Kidney (tissue), 14 donors: ENCODE measurements around the gene PALM3. TPM values are rescaled to one million over a fixed set of nuclear protein-coding genes. Genes with fewer than 3 reads are reported as not detected.
"Not testable (repeated sequence)": the region's sequence is repeated elsewhere in the genome, so short reads cannot be mapped to it uniquely, and the experiment has no call there.

Experiments
- DNase-seq, 5 donors: peaks; one replicate each; pipeline ENCODE4 v3.0.0-alpha.2; 2013 to 2020
- FAIRE-seq: peaks from 2 replicates; lab custom pipeline; 2012; peaks lifted over from hg19 to GRCh38; lab: Jason Lieb, UNC
- H3K27ac ChIP-seq, 2 donors: one replicate each; pipeline ENCODE4 v1.7.0; 2013; ENCODE audit warnings: low read depth in 2 of 2, low read length in 2 of 2, inconsistent platforms in 1 of 2
- H3K27me3 ChIP-seq: one replicate; pipeline ENCODE4 v1.7.1; 2013; ENCODE audit warnings: low read length, inconsistent platforms; ENCODE audit not compliant: control insufficient read depth, insufficient read depth
- H3K36me3 ChIP-seq, 3 donors: one replicate each; pipeline versions ENCODE4 v1.7.0 to v1.7.1; 2013; ENCODE audit warnings: low read length in 3 of 3, control low read depth in 1 of 3, inconsistent platforms in 1 of 3; ENCODE audit not compliant: insufficient read depth in 3 of 3, control insufficient read depth in 2 of 3
- H3K4me1 ChIP-seq, 3 donors: one replicate each; pipeline versions ENCODE4 v1.7.0 to v1.7.1; 2013; ENCODE audit warnings: low read length in 3 of 3, inconsistent platforms in 1 of 3, low read depth in 1 of 3; ENCODE audit not compliant: control insufficient read depth in 2 of 3, insufficient read depth in 2 of 3
- H3K4me3 ChIP-seq, 3 donors: one replicate each; pipeline versions ENCODE4 v1.7.0 to v1.8.1; 2013; ENCODE audit warnings: low read length in 3 of 3, control low read depth in 1 of 3, inconsistent platforms in 1 of 3
- H3K9ac ChIP-seq, 3 donors: one replicate each; pipeline versions ENCODE4 v1.7.0 to v1.7.1; 2013; ENCODE audit warnings: low read length in 3 of 3, control low read depth in 1 of 3, inconsistent platforms in 1 of 3
- H3K9me3 ChIP-seq, 3 donors: one replicate each; pipeline versions ENCODE4 v1.7.0 to v1.7.1; 2013; ENCODE audit warnings: low read length in 3 of 3, control low read depth in 1 of 3, inconsistent platforms in 1 of 3; ENCODE audit not compliant: control insufficient read depth in 2 of 3, insufficient read depth in 1 of 3
- CTCF ChIP-seq: IDR thresholded peaks from 3 replicates; pipeline ENCODE4 v1.5.1; 2012; ENCODE audit warnings: mild to moderate bottlenecking, moderate library complexity, borderline replicate concordance; ENCODE audit not compliant: insufficient read depth; ENCODE audit errors: extremely low read depth
- intact Hi-C: fragments of 100-400 bp; cut with DNase I; formaldehyde crosslinking; loops from one replicate; pipeline ENCODE4 v1.11.1; 2022
- polyA plus RNA-seq: library from polyadenylated mRNA; stranded (reverse); fragments of 350-450 nt; fragmentation: Illumina TruSeq; extraction: RNeasy Lipid Tissue Mini Kit (QIAGEN cat#74804); gene quantifications from one replicate; pipeline ENCODE4 v1.2.3, GENCODE V29; 2014; ENCODE audit warnings: low read depth, low replicate concordance; ENCODE audit not compliant: insufficient read depth
- total RNA-seq: library from RNA; stranded (reverse); fragmentation: NEBNext Ultra II Directional; extraction: Animal tissue kit (Norgen Biotek cat#: 25700); gene quantifications from one replicate; pipeline ENCODE4 v1.2.1, GENCODE V29; 2021
- donor health status: control.
- donor health status: control.
- donor health status: control.
- donor health status: control.
- donor health status: control.
- donor health status: DM: yes; HTN: yes; CAD: no.
- donor health status: Normal renal cell carcinoma (clear cell type).

PALM3 gene
- total and polyA plus RNA-seq, 2 donors from 2014 or later: 19.4 to 45.8 TPM

GRCh38 chr19:14052470-14052869 lies 9.4 kb downstream of the PALM3 start:
- intact Hi-C loops: loop anchor here (10.0 kb wide), 1 partner anchor 168 kb away; no protein-coding TSS in a partner anchor
- Histone ChIP-seq H3K9me3 (peaks cover 0 to 5% (median 0%) of the 10 kb centered on the region in 3 donors), H3K4me1 (no peaks in the 10 kb centered on the region), H3K36me3 (no peaks in the 10 kb centered on the region), H3K27ac (no peak overlapping the region), H3K4me3 (no peak overlapping the region), H3K27me3 (no peaks in the 10 kb centered on the region), H3K9ac (no peak overlapping the region)
- no peak for DNase-seq
- no peak for TF ChIP-seq CTCF
- FAIRE-seq: no peak

- Histone ChIP-seq H3K27me3 (no peaks in the 10 kb centered on the region), H3K9ac (no peak overlapping the region), H3K4me3 (no peak overlapping the region), H3K36me3 (no peaks in the 10 kb centered on the region), H3K4me1 (no peaks in the 10 kb centered on the region), H3K9me3 (peaks cover 0 to 5% (median 0%) of the 10 kb centered on the region in 3 donors), H3K27ac (no peak overlapping the region)
- intact Hi-C loops: loop anchor here (10.0 kb wide), 1 partner anchor 167 kb away; no protein-coding TSS in a partner anchor
- FAIRE-seq (no peak), DNase-seq (no peak)
- TF ChIP-seq CTCF: no peak
Measured at GRCh38 chr19:14051980-14052379, 9.9 kb downstream of the PALM3 start.

GRCh38 chr19:14050961-14051360 lies 10.9 kb downstream of the PALM3 start:
- intact Hi-C loops: loop anchor here (10.0 kb wide), 1 partner anchor 166 kb away; no protein-coding TSS in a partner anchor
- FAIRE-seq, H3K9me3 ChIP-seq, H3K4me1 ChIP-seq, H3K27ac ChIP-seq, H3K36me3 ChIP-seq, H3K9ac ChIP-seq, H3K4me3 ChIP-seq, H3K27me3 ChIP-seq, DNase-seq: not testable (repeated sequence)

- Histone ChIP-seq H3K36me3 (no peaks in the 10 kb centered on the region), H3K9me3 (peaks cover 0 to 5% (median 0%) of the 10 kb centered on the region in 3 donors), H3K4me1 (no peaks in the 10 kb centered on the region), H3K4me3 (no peak overlapping the region), H3K9ac (no peak overlapping the region), H3K27me3 (no peaks in the 10 kb centered on the region), H3K27ac (no peak overlapping the region)
- intact Hi-C loops: loop anchor here (10.0 kb wide), 1 partner anchor 166 kb away; no protein-coding TSS in a partner anchor
- no peak for FAIRE-seq
- DNase-seq: no peak
- no peak for TF ChIP-seq CTCF
Measured at GRCh38 chr19:14050512-14050911, 11.4 kb downstream of the PALM3 start.
